GM18519 (cell line): ENCODE data around the gene KITLG.
"Not testable (repeated sequence)": the region's sequence is repeated elsewhere in the genome, so short reads cannot be mapped to it uniquely, and the experiment has no call there.

ENCODE experiments used
- ATAC-seq: cut with Tn5 transposase; IDR thresholded peaks from one replicate; pipeline ENCODE4 v1.9.1; 2021; ENCODE audit warnings: mild to moderate bottlenecking, moderate library complexity; ENCODE audit not compliant: unreplicated experiment, low FRiP score

Gene KITLG

DNA sequence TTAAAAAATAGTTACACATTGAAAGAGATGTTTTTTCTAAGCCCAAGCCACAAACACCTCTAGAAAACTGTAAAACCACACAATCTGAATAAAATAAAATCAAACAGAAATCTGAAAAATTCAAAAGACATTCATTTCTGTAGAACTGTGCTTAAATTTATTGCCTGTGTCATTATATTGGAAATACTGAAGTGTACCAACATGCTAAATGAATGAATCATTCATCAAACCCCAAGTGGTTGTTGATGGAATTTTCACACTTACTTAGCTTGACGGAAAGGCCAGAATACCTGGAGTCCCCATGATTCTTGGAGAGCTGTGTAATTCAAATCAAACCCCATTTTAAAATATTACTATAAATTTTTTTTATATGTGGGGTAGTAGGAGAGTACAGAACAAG, 2.7 kb downstream of the KITLG start:
- no peak for ATAC-seq

DNA sequence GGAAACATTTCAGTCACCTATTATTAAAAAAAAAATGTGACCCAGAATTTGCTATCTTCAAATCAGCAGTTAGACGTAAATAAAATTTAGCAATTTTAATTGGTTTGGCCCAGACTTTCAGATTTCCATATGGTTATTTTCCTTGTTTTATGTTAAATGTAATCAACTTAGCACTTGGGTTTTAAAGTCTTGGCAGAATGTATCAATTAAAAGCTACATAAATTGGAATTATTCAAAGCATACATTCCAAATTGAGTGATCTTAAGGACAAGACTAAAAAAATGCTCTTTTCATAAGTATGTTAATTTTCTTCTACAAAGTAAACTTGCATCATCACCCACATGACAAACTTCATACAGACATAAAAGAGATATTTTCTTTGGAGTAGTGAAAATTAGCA, 3.4 kb downstream of the KITLG start:
- ATAC-seq: no peak

DNA sequence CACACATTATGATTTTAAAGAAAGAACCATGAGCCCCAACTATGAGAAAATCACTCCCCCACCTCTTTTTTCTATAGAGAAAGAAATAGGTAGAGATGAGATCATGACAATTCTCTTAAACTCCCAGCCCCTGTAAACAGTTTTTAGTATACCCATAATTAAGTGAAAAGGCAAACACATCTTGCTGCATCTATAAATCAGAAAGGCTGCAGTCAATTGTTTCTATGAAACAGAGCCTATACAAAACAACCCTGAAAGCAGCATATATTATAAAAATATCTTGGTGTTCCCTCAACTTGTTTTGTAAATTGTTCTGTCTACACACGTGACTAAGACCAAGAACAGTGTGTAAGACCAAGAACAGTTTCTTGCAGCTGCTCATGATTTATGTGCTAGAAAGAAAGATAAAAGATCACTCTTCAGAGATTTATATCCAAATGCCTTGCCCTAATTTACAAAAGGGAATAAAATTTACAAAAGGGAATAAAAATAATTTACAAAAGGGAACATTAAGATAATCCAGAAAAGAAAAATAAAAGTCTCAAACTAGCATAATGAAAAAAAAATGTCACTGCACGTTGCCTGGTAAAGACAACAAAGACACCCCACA, 4.8 kb downstream of the KITLG start:
- ATAC-seq: no peak

DNA sequence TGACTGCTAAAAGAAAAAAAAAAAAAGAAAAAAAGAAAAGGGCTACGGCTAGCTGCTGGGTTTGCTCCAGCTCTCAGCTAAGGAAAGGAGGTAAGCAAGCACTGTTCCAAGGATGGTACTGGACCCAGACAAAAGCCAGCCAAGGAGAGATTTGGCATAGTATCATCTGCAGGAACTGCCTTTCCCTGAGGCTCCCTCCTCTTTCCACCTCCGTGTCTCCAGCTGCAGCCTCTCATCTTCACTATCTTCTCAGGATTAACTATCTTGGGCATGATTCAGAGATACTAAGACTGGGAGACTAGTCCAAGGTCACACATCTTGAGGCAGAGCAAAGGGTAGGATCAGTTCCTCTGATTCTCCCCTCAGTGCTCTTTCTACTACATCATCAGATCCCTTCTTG, 6.0 kb downstream of the KITLG start:
- no peak for ATAC-seq

DNA sequence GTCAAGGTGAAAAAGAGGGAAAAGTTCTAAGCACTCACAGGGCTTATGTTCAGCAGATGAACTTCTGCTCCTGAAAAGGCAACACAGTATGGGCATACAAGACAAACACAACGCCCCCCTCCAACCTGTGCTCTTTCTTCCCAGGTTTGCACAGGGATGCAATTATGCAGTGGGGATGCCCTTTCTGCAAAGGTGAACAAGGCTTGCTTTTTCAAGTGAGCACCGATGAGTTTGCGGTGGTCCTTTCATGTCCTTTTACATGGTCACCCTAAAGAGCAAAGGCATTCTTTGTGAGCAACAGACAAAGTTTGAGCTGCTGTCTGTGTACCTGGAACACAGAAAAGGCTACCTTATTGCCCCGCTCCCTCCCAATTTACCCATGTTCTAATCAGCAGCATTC, 6.7 kb downstream of the KITLG start:
- ATAC-seq: no peak

DNA sequence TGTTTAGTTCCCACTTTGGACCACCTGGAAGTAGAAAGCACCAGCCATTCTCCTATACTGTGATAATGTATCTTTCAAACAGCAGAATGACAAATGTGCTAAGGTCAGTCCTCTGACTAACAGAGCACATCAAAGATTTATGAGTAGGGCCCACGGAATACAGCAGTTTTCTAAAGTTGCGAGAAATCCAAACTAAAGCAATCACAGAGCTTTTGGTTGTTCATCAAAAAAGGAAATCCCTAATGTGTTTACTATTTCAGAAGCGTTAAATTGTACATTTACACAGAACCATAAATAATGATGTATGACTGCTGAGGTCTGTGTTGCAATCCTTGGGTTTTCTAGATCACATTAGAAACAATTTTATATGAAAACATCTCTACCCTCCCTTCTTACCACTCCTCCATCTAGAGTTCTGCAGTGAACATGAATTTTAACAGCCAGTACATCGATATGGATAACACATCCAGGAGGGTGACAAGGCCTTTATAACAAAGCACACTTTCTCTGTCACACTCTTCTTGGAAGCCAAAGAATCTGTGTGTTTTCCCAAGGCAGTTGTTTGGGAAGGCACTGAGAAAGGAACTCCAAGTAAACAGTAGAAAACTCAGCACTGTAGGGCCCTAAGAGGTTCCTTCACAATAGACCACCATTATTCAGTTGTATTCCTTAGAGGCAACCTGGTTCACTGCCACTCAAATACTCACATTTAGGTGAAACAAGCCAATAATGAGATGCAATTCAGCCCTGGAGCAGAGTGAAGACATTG, 7.3 kb downstream of the KITLG start:
- no peak for ATAC-seq

DNA sequence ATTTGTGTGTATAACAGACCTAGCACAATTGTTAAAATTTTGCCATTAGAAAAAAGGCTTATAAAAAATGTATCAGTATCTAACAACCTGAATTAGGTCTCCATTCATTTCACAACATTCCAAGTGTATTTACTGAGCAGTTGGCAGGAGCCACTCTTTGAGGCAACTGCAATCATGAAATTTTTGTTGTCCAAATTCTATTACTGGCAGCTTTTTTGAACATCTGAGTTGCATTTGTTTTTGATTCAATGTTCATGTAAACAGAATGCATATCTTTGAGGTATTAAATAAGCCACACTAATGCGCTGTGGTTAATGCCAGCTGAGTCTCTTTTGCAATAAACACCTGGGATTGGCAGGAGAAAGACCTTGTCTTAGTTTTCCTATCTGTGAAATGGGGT, 8.7 kb downstream of the KITLG start:
- no peak for ATAC-seq

DNA sequence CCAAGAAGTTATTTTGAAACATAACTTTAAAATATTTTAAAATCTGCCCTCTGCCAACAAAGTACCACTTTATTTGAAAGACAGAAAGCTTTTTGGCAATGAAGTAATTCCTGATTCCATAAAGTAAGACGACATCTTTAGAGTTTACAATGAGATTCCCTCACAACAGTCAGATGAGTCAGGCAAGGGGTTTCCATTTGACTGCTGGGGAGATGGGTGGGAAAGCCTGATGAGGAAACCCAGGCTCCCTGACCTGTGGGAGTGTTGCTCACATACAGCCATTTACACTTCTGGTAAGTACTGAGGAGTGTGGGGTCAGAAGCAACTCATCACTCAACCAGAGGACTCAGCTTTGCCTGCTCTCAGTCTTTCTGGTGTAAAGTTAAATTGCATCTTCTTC, 10.2 kb downstream of the KITLG start:
- ATAC-seq: no peak

DNA sequence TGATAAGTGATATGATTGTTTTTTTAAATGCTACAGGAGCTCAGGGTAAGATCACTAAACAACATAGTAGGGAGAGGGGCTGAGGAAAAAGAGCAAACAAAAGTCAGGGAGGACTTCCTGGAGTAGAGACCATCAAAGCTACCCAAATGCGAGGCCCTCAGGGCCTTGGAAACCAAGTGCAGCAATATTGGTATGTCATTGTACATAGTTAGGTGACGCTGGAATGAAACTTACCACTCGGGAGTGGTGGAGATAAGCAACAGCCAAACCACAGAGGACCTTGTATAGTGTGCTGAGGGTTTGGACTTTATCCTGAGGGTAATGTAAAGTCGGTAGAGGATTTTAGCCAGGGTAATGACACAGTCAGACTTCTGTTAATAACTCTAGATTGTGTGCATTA, 13.8 kb downstream of the KITLG start:
- ATAC-seq: no peak

DNA sequence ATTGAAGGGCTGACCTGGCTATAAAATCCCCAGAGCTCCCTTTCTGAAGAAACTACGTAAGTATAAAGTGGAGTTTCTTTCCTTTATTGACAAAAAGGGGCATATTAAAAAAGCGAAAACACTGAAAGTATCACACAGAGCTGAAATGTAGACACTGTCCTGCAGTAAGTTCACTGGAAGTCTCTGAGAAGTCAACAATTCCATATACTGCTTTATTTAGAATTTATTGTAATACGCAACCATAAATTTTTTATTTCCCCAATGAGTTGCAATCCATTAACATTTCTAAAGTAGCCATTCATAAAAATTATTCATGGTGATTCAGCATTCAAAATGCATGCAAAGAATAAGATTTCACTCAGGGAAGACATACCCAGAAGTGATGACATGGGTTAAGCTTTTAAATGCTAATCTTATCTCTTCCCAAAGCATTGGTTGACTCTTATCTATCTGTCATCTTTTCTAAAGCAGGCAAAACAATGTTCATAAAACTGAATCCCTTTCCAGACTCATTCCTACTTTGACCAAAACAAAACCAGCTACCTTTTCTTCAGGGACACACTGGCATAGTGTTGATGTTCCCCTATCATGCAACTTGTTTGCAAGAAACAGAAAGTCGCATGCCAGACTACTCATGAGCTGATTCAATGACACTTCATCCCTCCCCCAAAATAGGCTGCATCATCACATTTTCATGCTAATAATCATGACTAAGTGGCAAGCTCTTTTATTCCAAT, 17.3 kb downstream of the KITLG start:
- no peak for ATAC-seq

DNA sequence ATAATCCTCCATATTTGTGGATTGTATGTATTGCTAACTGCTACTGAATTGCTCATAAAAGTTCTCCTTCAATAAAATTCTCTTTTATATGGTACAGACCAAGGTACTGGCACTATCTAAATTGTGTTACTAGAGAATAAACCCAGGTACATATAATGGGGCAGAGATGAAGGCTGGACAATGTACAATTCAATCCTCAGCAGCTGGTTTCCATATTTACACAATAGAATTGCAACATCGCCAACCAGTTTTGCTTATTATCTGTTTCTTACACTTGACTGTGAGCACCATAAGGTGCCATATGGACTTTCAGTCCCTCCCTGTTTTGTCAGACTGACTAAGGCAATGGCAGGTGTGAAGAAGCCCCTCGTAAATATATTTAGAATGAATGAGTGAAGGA, 18.1 kb downstream of the KITLG start:
- no peak for ATAC-seq

DNA sequence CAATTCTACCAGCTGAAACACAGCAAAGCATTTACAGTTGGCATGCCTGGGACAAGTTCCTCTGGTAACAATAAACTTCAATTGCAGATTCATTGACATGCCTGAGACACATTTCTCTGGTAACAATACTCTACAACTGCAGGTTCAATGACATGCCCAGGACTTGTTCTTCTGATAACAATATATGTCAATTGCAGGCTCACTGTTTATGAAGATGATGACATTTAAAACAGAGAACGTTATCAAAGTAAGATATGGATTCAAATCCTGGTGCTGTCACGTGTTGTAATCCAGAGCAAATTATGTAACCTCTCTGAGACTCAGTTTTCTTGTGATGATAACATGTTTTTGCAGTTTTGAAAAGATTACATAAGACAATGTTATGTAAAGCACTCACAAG, 20.5 kb downstream of the KITLG start:
- ATAC-seq: no peak

DNA sequence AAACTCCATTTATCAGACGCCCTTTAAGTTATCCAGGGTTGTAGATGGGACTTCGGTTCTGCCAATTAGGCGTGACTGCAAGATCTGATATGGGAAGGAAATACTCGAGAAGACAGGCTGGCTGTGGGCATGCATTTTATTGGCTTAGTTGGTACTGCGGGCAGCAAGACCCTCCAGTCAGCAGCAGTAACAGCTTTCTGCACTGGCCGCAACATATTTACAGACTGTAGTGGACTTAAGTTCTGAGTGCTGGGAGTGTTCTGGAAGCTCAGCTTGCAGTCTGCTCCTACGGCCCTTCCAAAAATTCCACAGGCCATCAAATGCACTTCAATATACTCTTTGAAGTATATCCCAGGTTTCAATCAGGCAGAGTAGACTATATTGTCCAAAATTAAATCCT, 21.1 kb downstream of the KITLG start:
- ATAC-seq: no peak

DNA sequence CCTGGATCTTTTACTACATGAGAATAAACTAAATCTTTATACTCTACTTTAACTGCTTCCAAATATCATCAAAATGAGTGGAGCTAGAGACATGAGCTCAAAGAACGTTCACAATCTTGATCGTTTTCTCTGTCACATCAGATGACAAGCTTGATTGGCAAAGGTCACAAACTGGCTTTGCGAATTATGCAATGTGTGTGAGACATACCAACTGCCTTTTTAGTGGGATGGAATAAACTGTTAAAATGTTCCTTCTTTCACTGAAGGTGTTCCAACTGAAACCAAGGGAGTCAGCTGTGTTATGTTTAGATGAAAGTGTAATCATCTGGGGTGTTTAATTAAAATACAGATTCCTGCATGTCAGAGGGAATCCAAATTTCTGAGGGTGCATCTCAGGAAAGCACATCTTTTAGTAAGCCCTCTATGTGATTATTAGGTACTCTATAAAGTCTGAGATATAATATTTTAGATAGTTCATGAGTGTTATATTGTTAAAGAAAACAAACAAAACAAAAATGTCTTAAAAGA, 21.9 kb downstream of the KITLG start:
- ATAC-seq: no peak

DNA sequence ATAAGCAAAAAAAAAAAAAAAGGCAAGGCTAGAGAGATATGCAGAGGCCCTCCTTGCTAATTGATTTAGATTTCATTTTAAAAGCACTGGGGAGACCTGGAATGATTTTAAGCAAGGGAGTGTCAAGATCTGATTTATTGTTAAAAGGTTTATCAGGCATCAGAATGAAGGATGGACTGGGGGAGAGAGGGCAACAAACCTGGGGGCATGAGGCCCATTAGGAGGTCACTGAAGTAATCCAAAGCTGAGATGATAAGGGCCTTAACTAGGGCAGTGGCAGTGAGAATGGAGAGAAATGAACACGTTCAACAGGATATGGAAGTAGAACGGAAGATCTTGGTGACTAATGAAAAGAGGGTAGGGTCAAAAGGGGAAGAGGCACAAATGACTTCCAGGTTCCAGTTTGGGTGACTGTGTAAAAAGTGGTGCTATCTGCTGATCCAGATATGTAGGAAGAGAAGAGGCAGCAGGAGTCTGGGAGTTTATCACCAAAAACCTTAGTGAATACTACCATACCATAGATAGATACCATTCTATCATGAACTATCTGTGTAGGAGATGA, 24.0 kb downstream of the KITLG start:
- ATAC-seq: no peak

DNA sequence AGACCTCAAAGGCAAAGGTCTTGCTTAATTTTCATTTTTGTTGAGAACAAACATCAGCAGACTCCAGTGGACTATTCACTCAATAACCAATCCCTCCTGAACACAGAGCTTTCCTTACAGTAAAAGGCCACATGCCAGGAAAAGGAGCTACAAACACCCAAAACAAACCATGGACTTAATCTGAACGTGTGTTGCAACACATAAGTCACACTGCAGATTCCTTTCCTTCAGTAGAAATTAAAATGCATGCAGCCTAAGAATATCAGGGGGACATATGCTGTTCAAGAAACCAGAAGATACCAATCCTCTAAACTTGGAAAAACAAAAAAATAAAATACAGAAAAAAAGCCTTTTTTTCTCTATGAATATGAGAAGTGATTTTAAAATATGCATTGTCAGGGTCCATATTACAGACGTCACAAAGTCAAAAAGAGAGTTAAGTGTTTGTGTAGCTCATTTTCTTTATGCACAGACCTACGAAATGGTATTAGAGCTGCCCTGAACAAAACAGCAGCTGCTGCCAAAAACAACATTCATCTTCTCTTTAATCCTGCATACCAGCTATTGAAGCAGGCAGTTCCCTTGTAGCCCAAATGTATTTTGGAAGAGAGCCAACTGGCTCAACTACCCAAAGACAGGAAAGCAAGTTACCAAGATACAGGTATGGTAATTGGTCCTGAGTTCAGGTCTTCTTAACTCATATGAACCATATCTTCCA, 26.2 kb downstream of the KITLG start:
- no peak for ATAC-seq

DNA sequence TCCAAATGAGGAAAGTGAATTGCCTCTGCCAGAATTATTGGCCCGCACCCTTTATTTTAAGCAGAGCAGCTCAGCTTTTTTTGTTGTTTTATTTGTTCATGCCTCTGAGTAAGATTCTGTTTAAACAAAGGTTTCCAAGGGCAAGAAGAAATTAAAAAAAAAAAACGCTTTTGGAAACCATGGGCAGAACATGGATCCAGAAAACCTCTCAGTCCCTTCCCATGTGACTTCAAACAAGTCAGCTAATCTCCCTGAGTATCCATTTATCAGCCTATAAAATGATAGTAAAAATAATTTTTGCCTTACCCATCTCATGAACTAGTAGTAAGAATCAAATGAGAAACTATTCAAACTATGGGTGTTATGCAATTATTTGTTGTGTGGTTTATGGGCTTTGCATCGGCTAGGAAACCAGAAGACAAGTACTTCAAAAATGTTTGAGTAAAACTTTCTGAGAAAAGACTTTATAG, 27.6 kb downstream of the KITLG start:
- ATAC-seq: no peak

DNA sequence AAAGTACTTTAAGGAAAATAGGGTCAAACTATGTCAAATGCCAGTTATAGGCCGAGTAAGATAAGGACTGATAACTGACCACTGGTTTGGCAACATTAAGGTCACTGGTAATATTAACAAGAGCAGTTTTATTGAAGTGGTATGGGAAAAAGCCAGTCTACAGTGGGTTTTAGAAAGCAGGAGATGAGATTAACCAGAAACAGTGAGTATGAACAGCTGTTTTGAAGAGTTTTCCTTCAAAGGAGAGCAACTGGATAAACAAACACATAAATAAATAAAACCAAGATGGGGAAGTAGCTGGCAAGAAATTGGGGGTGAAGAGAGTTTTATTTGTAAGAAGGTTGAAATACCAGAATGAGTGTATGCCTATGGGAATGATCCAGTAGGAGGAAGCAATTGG, 30.3 kb downstream of the KITLG start:
- ATAC-seq: no peak

DNA sequence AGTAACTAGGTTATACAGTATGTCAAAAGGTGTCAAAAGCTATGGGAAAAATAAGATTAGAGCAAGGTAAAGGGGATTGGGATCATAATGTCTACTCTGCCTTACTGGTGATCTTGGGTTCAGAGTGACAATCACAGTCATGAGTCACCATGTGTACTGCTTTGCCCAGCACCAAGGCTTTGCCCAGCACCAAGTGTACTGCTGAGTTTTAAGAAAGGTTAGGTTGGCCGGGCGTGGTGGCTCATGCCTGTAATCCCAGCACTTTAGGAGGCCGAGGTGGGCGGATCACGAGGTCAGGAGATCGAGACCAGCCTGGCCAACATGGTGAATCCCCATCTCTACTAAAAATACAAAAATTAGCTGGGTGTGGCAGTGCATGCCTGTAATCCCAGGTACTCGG, 32.3 kb downstream of the KITLG start:
- ATAC-seq: not testable (repeated sequence)

DNA sequence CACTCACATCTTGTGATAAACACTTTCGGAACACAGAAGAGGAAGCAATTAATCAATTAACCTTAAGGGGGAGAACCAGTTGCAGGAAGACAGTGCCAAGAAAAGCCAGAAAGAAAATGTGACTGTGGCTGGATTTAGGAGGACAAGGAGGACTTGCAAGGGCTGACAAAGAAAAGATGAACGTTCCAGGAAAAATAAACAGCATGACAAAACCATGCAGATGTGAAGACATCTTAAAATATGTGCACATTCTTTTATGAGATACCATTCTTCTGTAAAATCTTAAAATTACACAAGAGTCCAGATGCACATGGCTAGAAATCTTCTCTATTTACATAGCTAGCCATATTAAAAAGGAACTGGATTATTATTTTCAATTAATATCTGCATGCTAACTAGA, 33.4 kb downstream of the KITLG start:
- no peak for ATAC-seq

DNA sequence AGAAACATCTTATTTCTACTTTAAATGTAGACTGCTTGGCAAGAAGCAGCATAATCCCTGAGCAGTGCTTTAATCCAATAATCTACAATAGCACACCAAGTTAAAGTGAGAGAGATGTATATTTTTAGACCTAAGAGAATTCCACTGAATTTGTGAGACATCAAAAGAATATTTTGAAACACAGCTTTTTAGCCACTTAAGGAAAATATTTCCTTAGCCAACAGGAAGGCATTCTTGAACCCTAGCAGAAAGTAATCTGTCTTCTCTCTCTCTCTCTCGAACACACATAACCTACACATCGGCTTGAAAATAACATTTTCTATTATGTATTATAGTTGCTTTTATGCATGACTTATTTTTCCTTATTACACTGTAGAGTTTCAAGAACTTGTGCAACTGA, 34.0 kb downstream of the KITLG start:
- no peak for ATAC-seq
